ENCODE measurements around the gene NPAS4.

DNA sequence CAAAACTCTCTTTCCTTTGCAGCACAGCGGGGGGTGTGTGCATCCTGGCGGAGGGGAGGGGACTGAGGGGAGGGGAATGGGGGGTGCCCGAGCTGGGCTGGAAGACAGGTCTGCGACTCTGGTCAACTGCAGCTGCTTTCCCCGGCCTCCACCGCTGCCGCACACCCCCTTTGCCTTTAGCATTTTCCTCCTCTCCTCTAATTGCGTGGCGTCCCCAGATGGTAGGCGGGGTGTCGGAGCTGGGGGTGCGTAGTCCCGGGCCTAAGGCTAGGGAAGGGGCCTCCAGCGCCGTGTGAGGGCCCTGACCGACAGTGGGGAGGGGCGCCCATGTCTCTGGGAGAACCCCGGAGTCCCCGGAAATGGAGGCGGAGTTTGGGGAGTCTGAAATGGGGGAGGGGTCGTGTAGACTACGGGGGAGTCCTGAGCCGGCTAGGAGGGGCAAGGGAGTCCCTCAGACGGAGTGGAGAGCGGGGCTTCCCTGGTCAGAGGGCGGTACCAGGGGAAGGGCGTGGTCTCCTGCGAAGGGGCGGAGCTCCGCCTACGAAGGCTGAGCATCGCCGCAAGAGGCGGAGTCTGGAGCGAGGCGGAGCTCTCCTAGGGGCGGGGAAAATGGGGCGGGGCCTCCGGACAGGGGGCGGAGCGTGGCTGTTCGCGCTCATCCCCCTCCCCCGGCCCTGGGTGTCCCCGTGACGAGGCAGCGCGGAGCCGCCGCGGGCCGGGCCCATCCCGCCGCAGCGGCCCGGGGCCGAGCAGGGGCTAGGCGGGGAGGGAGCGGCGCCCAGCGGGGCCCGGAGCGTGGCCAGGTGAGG is 45.6 kb downstream of the NPAS4 start, which contains the start of gene PELI3:
- TF ChIP-seq, protein P1, sequence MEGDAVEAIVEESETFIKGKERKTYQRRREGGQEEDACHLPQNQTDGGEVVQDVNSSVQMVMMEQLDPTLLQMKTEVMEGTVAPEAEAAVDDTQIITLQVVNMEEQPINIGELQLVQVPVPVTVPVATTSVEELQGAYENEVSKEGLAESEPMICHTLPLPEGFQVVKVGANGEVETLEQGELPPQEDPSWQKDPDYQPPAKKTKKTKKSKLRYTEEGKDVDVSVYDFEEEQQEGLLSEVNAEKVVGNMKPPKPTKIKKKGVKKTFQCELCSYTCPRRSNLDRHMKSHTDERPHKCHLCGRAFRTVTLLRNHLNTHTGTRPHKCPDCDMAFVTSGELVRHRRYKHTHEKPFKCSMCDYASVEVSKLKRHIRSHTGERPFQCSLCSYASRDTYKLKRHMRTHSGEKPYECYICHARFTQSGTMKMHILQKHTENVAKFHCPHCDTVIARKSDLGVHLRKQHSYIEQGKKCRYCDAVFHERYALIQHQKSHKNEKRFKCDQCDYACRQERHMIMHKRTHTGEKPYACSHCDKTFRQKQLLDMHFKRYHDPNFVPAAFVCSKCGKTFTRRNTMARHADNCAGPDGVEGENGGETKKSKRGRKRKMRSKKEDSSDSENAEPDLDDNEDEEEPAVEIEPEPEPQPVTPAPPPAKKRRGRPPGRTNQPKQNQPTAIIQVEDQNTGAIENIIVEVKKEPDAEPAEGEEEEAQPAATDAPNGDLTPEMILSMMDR (IDR thresholded peaks at IDR 0.05; ENCODE audit: low read depth, low read length) = no peak
- peak; percentile 53 for TF ChIP-seq POLR2A (IDR thresholded peaks at IDR 0.05; ENCODE audit: extremely low read depth, insufficient read length)
- TF ChIP-seq, protein P2, sequence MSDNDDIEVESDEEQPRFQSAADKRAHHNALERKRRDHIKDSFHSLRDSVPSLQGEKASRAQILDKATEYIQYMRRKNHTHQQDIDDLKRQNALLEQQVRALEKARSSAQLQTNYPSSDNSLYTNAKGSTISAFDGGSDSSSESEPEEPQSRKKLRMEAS (IDR thresholded peaks at IDR 0.05; ENCODE audit: low read depth, low read length) = peak; percentile 35
